ENCODE data around the gene GFOD1. TPM values are rescaled to one million over a fixed set of nuclear protein-coding genes. Genes with fewer than 3 reads are reported as not detected.

The GFOD1 gene
- total RNA-seq, 6 experiments from 2014 or later, result 2.3 to 4.7 (median 2.9) TPM

DNA sequence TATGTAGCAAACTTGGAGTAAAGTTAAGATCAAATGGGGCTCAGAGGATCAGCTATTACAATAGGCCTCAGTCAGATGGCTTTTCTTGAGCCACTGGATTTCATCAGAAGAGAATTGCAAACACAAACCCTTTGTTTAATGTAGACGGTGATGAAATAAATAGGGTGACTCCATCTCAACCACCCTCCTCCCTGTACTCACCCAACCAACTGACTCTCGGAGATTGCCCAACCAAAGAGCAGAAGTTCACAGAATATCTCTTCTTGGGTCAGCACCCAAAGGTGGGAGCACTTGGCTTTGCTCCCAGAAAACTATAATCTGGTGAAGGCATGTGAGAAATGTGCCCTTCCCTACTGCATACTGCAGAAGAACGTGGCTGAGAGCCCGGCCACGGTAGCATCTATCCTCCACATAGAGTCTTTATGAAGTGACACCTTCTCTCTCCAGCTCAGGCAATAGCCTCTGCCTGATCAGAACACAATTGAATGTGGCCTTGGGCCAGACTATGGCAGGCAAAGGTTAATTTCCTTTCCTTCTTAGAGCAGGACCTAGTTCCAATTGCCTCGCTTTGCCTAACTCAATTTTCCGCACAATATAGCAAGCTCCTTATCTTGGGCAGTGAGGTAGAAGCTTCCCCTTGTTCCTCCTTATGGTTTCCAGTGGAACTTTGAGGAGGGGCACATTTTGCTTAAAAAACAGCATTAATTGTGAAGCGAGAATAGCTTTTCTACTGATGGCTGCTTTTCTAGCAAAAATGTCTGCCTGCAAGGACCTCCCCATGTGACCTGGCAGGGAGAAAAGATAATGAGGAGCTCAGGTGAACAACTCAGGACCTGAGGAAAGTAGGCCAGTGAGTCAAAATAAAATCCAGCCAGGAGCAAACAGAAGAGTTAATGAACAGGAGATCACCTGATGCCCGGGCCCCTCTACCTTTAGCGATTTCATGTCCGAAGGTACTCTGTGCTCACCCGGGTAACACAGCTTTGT, 79.4 kb downstream of the GFOD1 start:
- no peak overlapping the region for H3K4me3 Mint-ChIP-seq
- H3K9me3 Mint-ChIP-seq, result no peaks in the 10 kb centered on the region
- H3K27ac Mint-ChIP-seq, result peak overlapping the region; percentile 46; the same call in 1 of the 2 replicates

DNA sequence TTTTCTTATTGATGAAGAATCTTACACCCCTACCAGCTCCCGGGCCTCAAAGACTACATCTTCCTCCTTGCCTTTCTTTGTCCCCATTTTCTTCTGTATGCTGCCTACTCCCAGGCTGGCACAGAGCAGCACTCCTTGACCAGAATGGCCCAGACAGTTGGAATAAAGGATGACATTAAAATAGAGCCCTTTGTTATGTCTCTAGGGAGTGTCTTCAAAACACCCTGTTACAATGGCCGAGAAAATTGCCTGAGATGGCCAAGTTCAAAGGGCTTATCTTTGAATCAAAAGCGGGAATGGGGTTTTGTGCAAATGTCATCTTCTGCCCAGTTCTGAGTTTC, 80.1 kb downstream of the GFOD1 start:
- TF ChIP-seq, protein P1, sequence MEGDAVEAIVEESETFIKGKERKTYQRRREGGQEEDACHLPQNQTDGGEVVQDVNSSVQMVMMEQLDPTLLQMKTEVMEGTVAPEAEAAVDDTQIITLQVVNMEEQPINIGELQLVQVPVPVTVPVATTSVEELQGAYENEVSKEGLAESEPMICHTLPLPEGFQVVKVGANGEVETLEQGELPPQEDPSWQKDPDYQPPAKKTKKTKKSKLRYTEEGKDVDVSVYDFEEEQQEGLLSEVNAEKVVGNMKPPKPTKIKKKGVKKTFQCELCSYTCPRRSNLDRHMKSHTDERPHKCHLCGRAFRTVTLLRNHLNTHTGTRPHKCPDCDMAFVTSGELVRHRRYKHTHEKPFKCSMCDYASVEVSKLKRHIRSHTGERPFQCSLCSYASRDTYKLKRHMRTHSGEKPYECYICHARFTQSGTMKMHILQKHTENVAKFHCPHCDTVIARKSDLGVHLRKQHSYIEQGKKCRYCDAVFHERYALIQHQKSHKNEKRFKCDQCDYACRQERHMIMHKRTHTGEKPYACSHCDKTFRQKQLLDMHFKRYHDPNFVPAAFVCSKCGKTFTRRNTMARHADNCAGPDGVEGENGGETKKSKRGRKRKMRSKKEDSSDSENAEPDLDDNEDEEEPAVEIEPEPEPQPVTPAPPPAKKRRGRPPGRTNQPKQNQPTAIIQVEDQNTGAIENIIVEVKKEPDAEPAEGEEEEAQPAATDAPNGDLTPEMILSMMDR (IDR thresholded peaks at IDR 0.05), result no peak
- H3K27me3 Mint-ChIP-seq (ENCODE audit: insufficient read depth), result no peaks in the 10 kb centered on the region; the same call in 1 of the 2 replicates
- H3K27ac Mint-ChIP-seq, result peak overlapping the region; percentile 46
- H3K9me3 Mint-ChIP-seq, result no peaks in the 10 kb centered on the region
- H3K4me1 Mint-ChIP-seq (ENCODE audit: low read depth), result peaks cover 41% of the 10 kb centered on the region
- no peak overlapping the region for H3K4me3 Mint-ChIP-seq
- H3K36me3 Mint-ChIP-seq (ENCODE audit: low read depth), result no peaks in the 10 kb centered on the region
- no peak for DNase-seq

More for the DNA sequence above, 79.4 kb downstream of the GFOD1 start:
- DNase-seq, result peak; percentile 74
- Mint-ChIP-seq H3K27me3 (ENCODE audit: insufficient read depth) (no peaks in the 10 kb centered on the region; the same call in 1 of the 2 replicates), H3K36me3 (ENCODE audit: low read depth) (no peaks in the 10 kb centered on the region), H3K4me1 (ENCODE audit: low read depth) (peaks cover 43% of the 10 kb centered on the region)
- TF ChIP-seq, protein P1 (IDR thresholded peaks at IDR 0.05), result no peak

DNA sequence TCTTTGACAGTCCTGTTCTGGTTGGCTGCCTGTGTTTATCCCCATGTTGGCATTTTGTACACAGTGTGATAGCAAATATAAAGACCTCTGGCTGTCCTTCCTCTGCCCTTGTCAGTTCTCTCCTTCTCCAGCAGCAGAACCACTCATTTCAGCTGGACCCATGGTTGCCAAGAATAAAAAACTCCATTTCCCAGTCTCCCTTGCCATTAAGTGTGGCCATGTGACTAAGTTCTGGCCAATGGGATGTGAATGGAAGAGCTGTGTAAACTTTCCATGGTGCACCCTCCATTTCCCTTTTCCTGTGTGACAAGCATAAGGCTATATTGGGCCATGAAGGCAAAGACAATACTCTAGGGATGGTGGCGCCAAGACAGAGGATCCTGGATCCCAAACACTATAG, 80.6 kb downstream of the GFOD1 start:
- Mint-ChIP-seq H3K36me3 (ENCODE audit: low read depth) (no peaks in the 10 kb centered on the region), H3K9me3 (no peaks in the 10 kb centered on the region), H3K27ac (no peak overlapping the region; the same call in 1 of the 2 replicates), H3K27me3 (ENCODE audit: insufficient read depth) (no peaks in the 10 kb centered on the region; the same call in 1 of the 2 replicates), H3K4me1 (ENCODE audit: low read depth) (peaks cover 41% of the 10 kb centered on the region), H3K4me3 (no peak overlapping the region)
- TF ChIP-seq, protein P1 (IDR thresholded peaks at IDR 0.05), result no peak
- no peak for DNase-seq

DNA sequence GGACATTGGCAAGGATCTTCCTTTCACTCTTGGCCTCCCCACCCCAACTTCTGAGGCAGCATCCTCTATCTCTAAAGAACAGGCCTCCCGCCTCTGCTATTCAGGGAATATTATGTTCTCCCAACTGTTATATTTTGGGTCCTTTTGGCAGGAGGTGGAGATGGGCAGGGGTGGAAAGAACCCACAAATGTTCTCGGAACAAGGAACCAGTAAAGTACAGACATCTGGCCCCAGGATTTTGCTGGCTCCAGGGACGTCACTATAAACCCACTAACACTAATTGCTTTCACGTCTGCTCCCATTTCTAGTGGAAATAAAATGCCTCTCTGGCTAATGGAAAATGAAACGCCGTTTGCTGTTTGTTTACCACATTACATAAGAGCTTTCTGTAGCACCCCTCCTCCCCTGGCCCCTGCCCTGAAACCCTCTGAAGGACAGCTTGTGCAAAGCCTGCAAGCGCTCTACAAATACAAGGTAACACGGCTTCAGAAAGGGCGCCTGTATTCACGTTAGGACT, 81.4 kb downstream of the GFOD1 start:
- Mint-ChIP-seq H3K4me1 (ENCODE audit: low read depth) (peaks cover 41% of the 10 kb centered on the region), H3K4me3 (no peak overlapping the region), H3K27ac (no peak overlapping the region)

DNA sequence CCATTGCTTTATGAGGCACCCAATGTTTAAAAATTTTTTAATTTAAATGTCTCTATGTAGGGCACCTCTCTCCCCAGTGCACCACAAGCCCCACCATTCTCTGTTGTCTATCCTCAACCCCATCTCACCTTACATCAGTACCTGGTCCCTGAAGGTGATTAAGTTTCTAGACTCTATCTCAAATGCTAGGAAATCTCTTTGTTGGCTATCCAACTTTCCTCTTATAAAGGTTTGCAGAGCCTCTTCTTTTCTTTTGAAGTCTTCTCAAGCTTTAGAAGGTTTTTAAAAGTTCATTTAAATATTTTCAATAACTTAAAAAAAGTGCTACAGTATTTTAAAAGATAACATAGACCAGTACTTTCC, 82.5 kb downstream of the GFOD1 start:
- no peaks in the 10 kb centered on the region for H3K9me3 Mint-ChIP-seq
- H3K27me3 Mint-ChIP-seq (ENCODE audit: insufficient read depth), result no peaks in the 10 kb centered on the region; the same call in 1 of the 2 replicates
- H3K4me1 Mint-ChIP-seq (ENCODE audit: low read depth), result peaks cover 41% of the 10 kb centered on the region
- no peak for DNase-seq
- H3K27ac Mint-ChIP-seq, result no peak overlapping the region
- no peaks in the 10 kb centered on the region for H3K36me3 Mint-ChIP-seq (ENCODE audit: low read depth)
- no peak overlapping the region for H3K4me3 Mint-ChIP-seq
- TF ChIP-seq, protein P1 (IDR thresholded peaks at IDR 0.05), result no peak

More for the DNA sequence above, 81.4 kb downstream of the GFOD1 start:
- no peak for DNase-seq
- TF ChIP-seq, protein P1 (IDR thresholded peaks at IDR 0.05), result no peak
- no peaks in the 10 kb centered on the region; the same call in 1 of the 2 replicates for H3K27me3 Mint-ChIP-seq (ENCODE audit: insufficient read depth)
- H3K36me3 Mint-ChIP-seq (ENCODE audit: low read depth), result no peaks in the 10 kb centered on the region
- no peaks in the 10 kb centered on the region for H3K9me3 Mint-ChIP-seq
